IMR-90 (cell line): ENCODE data around the gene CEMIP2. TPM values are rescaled to one million over a fixed set of nuclear protein-coding genes. Genes with fewer than 3 reads are reported as not detected.

Experiments used
- ATAC-seq: fragments of 200-7000 bp; cut with Tn5 transposase; 2 replicates; pipeline ENCODE4 v1.9.1; 2020; ENCODE audit warnings: low read depth, mild to moderate bottlenecking, moderate library complexity
- BruUV-seq: library from RNA; stranded (reverse); fragments of 400-500 nt; replicated peaks from 2 replicates; lab custom pipeline; 2021; lab: Mats Ljungman, UMichigan
- CTCF ChIA-PET: fragments of 300-600 bp; formaldehyde crosslinking; extraction: SDS; loops from one replicate; lab custom pipeline; 2021; ENCODE audit warnings: antibody characterized with exemption; lab: Yijun Ruan, JAX
- POLR2A ChIA-PET: fragments of 300-600 bp; sonication (Branson Sonifier 250); formaldehyde crosslinking; loops from one replicate; lab custom pipeline; 2022; ENCODE audit warnings: antibody characterized with exemption; ENCODE audit not compliant: unreplicated experiment; lab: Charles Lee
- DNase-seq: peaks from one replicate; pipeline ENCODE4 v3.0.0; 2013
- H2AFZ ChIP-seq: replicated peaks from 2 replicates; pipeline ENCODE3; 2013; ENCODE audit warnings: low read length, mild to moderate bottlenecking; ENCODE audit not compliant: poor library complexity
- H2AK5ac ChIP-seq: 2 replicates; pipeline ENCODE4 v1.6.1; 2013; ENCODE audit warnings: low read depth, low read length, inconsistent platforms
- H2AK9ac ChIP-seq: replicated peaks from 2 replicates; pipeline ENCODE3; 2013; ENCODE audit warnings: mild to moderate bottlenecking, low read depth, low read length, moderate library complexity; ENCODE audit not compliant: poor library complexity
- H2BK120ac ChIP-seq: 2 replicates; pipeline ENCODE4 v1.6.1; 2013; ENCODE audit warnings: low read depth, low read length, inconsistent platforms
- H2BK15ac ChIP-seq: 3 replicates; pipeline ENCODE4 v1.6.1; 2013; ENCODE audit warnings: low read depth, low read length, inconsistent platforms
- H2BK20ac ChIP-seq: 2 replicates; pipeline ENCODE4 v1.6.1; 2013; ENCODE audit warnings: low read depth, mild to moderate bottlenecking, inconsistent platforms, low read length, moderate library complexity
- H2BK5ac ChIP-seq: 2 replicates; pipeline ENCODE4 v1.6.1; 2013; ENCODE audit warnings: mild to moderate bottlenecking, low read depth, low read length, inconsistent platforms; ENCODE audit not compliant: poor library complexity, severe bottlenecking
- H3K14ac ChIP-seq: replicated peaks from 2 replicates; pipeline ENCODE4 v1.6.1; 2013; ENCODE audit warnings: low read depth, low read length, inconsistent platforms
- H3K18ac ChIP-seq: 2 replicates; pipeline ENCODE4 v1.6.1; 2013; ENCODE audit warnings: low read depth, low read length, control low read depth
- H3K23ac ChIP-seq: 2 replicates; pipeline ENCODE4 v1.6.1; 2013; ENCODE audit warnings: low read depth, low read length, inconsistent platforms
- H3K27ac ChIP-seq: 2 replicates; pipeline ENCODE4 v1.5.1; 2013; ENCODE audit warnings: mild to moderate bottlenecking, control low read depth, low read length; ENCODE audit not compliant: insufficient read depth
- H3K27me3 ChIP-seq: 2 replicates; pipeline ENCODE4 v1.6.1; 2013; ENCODE audit warnings: low read length; ENCODE audit not compliant: control insufficient read depth, insufficient read depth
- H3K36me3 ChIP-seq: 2 replicates; pipeline ENCODE4 v1.6.1; 2013; ENCODE audit warnings: low read length, mixed read lengths; ENCODE audit not compliant: control insufficient read depth, insufficient read depth
- H3K4ac ChIP-seq: 2 replicates; pipeline ENCODE4 v1.6.1; 2013; ENCODE audit warnings: low read depth, low read length, inconsistent platforms
- H3K4me1 ChIP-seq: 2 replicates; pipeline ENCODE4 v1.6.1; 2013; ENCODE audit warnings: low read length, mixed read lengths; ENCODE audit not compliant: control insufficient read depth, insufficient read depth
- H3K4me2 ChIP-seq: 2 replicates; pipeline ENCODE4 v1.6.1; 2013; ENCODE audit warnings: low read depth, mild to moderate bottlenecking, control low read depth, low read length, moderate library complexity
- H3K4me3 ChIP-seq: 2 replicates; pipeline ENCODE4 v1.5.1; 2013; ENCODE audit warnings: low read depth, mild to moderate bottlenecking, control low read depth, low read length, moderate library complexity; ENCODE audit not compliant: insufficient read depth
- H3K56ac ChIP-seq: 2 replicates; pipeline ENCODE4 v1.6.1; 2013; ENCODE audit warnings: low read length, inconsistent platforms; ENCODE audit not compliant: insufficient read depth; ENCODE audit errors: extremely low read depth
- H3K79me1 ChIP-seq, 2 experiments: 2 replicates each; pipeline ENCODE4 v1.6.1; 2013; ENCODE audit warnings: low read length in 2 of 2, inconsistent platforms in 1 of 2, low read depth in 1 of 2
- H3K9ac ChIP-seq: 2 replicates; pipeline ENCODE4 v1.6.1; 2013; ENCODE audit warnings: low read depth, low read length, control low read depth
- H3K9me1 ChIP-seq: 2 replicates; pipeline ENCODE4 v1.6.1; 2013; ENCODE audit warnings: low read length, inconsistent platforms; ENCODE audit not compliant: insufficient read depth
- H3K9me3 ChIP-seq: 2 replicates; pipeline ENCODE4 v1.6.1; 2013; ENCODE audit warnings: low read length; ENCODE audit not compliant: control insufficient read depth, insufficient read depth
- H4K20me1 ChIP-seq: 2 replicates; pipeline ENCODE4 v1.6.1; 2013; ENCODE audit warnings: low read length, inconsistent platforms; ENCODE audit not compliant: insufficient read depth
- H4K5ac ChIP-seq: 2 replicates; pipeline ENCODE4 v1.6.1; 2013; ENCODE audit warnings: mild to moderate bottlenecking, low read depth, low read length, control low read depth
- H4K8ac ChIP-seq, 2 experiments: 2 replicates each; pipeline ENCODE4 v1.6.1; 2013; ENCODE audit warnings: low read depth in 2 of 2, low read length in 2 of 2, control low read depth in 1 of 2, inconsistent platforms in 1 of 2
- H4K91ac ChIP-seq: 2 replicates; pipeline ENCODE4 v1.6.1; 2013; ENCODE audit warnings: low read depth, low read length, inconsistent platforms; ENCODE audit not compliant: insufficient read depth
- MXI1 ChIP-seq: IDR thresholded peaks from 2 replicates; pipeline ENCODE4 v1.6.1; 2012; ENCODE audit warnings: low read depth, mild to moderate bottlenecking, low read length, moderate library complexity, borderline replicate concordance
- WGBS, 2 experiments: methylation state at CpG; one replicate each; pipeline versions ENCODE4 v1.1.5 to v1.1.7; 2013; ENCODE audit warnings: missing lambda C conversion rate in 2 of 2; ENCODE audit not compliant: insufficient read length in 1 of 2; ENCODE audit errors: extremely low coverage in 2 of 2; 5-methylcytosine and 5-hydroxymethylcytosine counted together
- dilution Hi-C: fragments of 300-500 bp; cut with HindIII; formaldehyde crosslinking; loops from one replicate; pipeline ENCODE4 v1.14.3; 2018; ENCODE audit warnings: low sequenced_read_pairs; ENCODE audit not compliant: unreplicated experiment
- in situ Hi-C: fragments of 300-500 bp; cut with MboI; formaldehyde crosslinking; loops from 3 replicates; pipeline ENCODE4 v1.14.3; 2019; ENCODE audit warnings: low sequenced_read_pairs, inconsistent platforms, mixed read lengths
- intact Hi-C: fragments of 100-400 bp; cut with micrococcal nuclease; formaldehyde crosslinking; loops from 2 replicates; pipeline ENCODE4 v1.10.0; 2022
- polyA plus RNA-seq, 3 experiments: library from polyadenylated mRNA; depleted of rRNA; stranded (reverse); fragments of >200 nt; gene quantifications; 2 replicates each; pipeline ENCODE4 v1.2.3, GENCODE V29; 2012; ENCODE audit warnings: low replicate concordance in 1 of 3
- total RNA-seq: library from RNA; depleted of rRNA; stranded (reverse); fragments of >200 nt; gene quantifications from 2 replicates; pipeline ENCODE4 v1.2.3, GENCODE V29; 2012

CEMIP2 gene
- total and polyA plus RNA-seq, 2 of the 4 experiments (the other 2 are of a cell fraction), result 65.2 to 67.4 TPM

- POLR2A ChIA-PET, result no interaction called here
These were observed 25.2 kb upstream of the CEMIP2 start for GRCh38 chr9:71793386-71794105.

More at GRCh38 chr9:71793386-71794105, 25.2 kb upstream of the CEMIP2 start:
- H3K23ac ChIP-seq, result no peak overlapping the region
- H3K56ac ChIP-seq, result no peak overlapping the region
- H2AK9ac ChIP-seq, result no peak overlapping the region
- no TSS peak for BruUV-seq
- no peaks in the 10 kb centered on the region for H4K20me1 ChIP-seq
- 0 out of 2 replicates have a peak overlapping the region, but pooled peaks have one; percentile 18 for H2BK120ac ChIP-seq
- no peak overlapping the region; the same call in 1 of the 2 replicates for H3K18ac ChIP-seq
- H2BK5ac ChIP-seq, result peak overlapping the region; percentile 22
- no peak overlapping the region for H4K5ac ChIP-seq
- dilution Hi-C loops (no loop called here), in situ Hi-C loops (no loop called here), intact Hi-C loops (no loop called here)
- H2AK5ac ChIP-seq, result no peak overlapping the region
- ATAC-seq (peak; percentile 90), DNase-seq (peak; percentile 50)
- H3K9ac ChIP-seq, result no peak overlapping the region
- H4K91ac ChIP-seq, result no peak overlapping the region
- no peaks in the 10 kb centered on the region for H3K9me3 ChIP-seq
- no peak for TF ChIP-seq MXI1
- H3K4ac ChIP-seq, result no peak overlapping the region
- no peaks in the 10 kb centered on the region for H3K27me3 ChIP-seq
- peaks cover 3% of the 10 kb centered on the region; the same call in 1 of the 2 replicates for H3K4me1 ChIP-seq
- H3K14ac ChIP-seq, result no peak overlapping the region
- 100% methylated on average over 1 of the region's 2 CpGs; no CpG with 5 or more reads in 1 of the 2 experiments for WGBS, 2 experiments
- H3K36me3 ChIP-seq, result no peaks in the 10 kb centered on the region
- no peak overlapping the region for H3K4me2 ChIP-seq
- 0 out of 4 replicates have a peak overlapping the region, but pooled peaks of 1 of the 2 experiments have one; percentile 43 for H4K8ac ChIP-seq
- H3K4me3 ChIP-seq, result no peak overlapping the region
- no peak overlapping the region for H3K27ac ChIP-seq
- no peak overlapping the region for H2BK20ac ChIP-seq
- H2BK15ac ChIP-seq, result no peak overlapping the region
- H3K79me1 ChIP-seq, result no peaks in the 10 kb centered on the region
- peak overlapping the region; percentile 18 for H2AFZ ChIP-seq
- H3K9me1 ChIP-seq, result no peaks in the 10 kb centered on the region; the same call in 1 of the 2 replicates
- CTCF ChIA-PET, result interaction anchor here (0.8 to 1.7 kb wide), 2 partner anchors 13 to 189 kb away, joined by 3 to 8 read pairs; no protein-coding TSS in a partner anchor
